Right atrium auricular region (tissue), 2 donors: ENCODE data around the gene RREB1. TPM values are rescaled to one million over a fixed set of nuclear protein-coding genes. Genes with fewer than 3 reads are reported as not detected.

Experiments
- DNase-seq: peaks from one replicate; pipeline ENCODE4 v3.0.0-alpha.2; 2019; ENCODE audit warnings: low spot score
- H3K27ac ChIP-seq, 2 donors: fragments of 200-600 bp; sonication (generic); 1 replicate in 1 of 2; 2 replicates in 1 of 2; pipeline ENCODE4 v1.5.1; 2016 to 2019
- H3K27me3 ChIP-seq, 2 donors: fragments of 200-600 bp; sonication (generic); one replicate each; pipeline versions ENCODE4 v1.5.1 to v1.6.0; 2017 to 2019
- H3K36me3 ChIP-seq: fragments of 200-600 bp; sonication (generic); one replicate; pipeline ENCODE4 v1.5.1; 2016
- H3K4me1 ChIP-seq, 2 donors: fragments of 200-600 bp; sonication (generic); one replicate each; pipeline versions ENCODE4 v1.5.1 to v1.6.0; 2017 to 2019
- H3K4me3 ChIP-seq, 2 donors: fragments of 200-600 bp; sonication (generic); 1 replicate in 1 of 2; 2 replicates in 1 of 2; pipeline ENCODE4 v1.5.1; 2017 to 2019; ENCODE audit warnings: mild to moderate bottlenecking in 1 of 2, moderate library complexity in 1 of 2
- H3K9me3 ChIP-seq, 2 donors: fragments of 200-600 bp; sonication (generic); one replicate each; pipeline ENCODE4 v1.5.1; 2019
- CTCF ChIP-seq, 2 donors: fragments of 200-600 bp; sonication (generic); IDR thresholded peaks; one replicate each; pipeline ENCODE4 v1.5.1; 2019; ENCODE audit warnings: antibody characterized with exemption in 2 of 2
- total RNA-seq, 2 donors: library from RNA; depleted of rRNA; stranded (reverse); fragments of >200 nt; gene quantifications; one replicate each; pipeline ENCODE4 v1.1.0, GENCODE V29; 2016

Gene RREB1, protein sequence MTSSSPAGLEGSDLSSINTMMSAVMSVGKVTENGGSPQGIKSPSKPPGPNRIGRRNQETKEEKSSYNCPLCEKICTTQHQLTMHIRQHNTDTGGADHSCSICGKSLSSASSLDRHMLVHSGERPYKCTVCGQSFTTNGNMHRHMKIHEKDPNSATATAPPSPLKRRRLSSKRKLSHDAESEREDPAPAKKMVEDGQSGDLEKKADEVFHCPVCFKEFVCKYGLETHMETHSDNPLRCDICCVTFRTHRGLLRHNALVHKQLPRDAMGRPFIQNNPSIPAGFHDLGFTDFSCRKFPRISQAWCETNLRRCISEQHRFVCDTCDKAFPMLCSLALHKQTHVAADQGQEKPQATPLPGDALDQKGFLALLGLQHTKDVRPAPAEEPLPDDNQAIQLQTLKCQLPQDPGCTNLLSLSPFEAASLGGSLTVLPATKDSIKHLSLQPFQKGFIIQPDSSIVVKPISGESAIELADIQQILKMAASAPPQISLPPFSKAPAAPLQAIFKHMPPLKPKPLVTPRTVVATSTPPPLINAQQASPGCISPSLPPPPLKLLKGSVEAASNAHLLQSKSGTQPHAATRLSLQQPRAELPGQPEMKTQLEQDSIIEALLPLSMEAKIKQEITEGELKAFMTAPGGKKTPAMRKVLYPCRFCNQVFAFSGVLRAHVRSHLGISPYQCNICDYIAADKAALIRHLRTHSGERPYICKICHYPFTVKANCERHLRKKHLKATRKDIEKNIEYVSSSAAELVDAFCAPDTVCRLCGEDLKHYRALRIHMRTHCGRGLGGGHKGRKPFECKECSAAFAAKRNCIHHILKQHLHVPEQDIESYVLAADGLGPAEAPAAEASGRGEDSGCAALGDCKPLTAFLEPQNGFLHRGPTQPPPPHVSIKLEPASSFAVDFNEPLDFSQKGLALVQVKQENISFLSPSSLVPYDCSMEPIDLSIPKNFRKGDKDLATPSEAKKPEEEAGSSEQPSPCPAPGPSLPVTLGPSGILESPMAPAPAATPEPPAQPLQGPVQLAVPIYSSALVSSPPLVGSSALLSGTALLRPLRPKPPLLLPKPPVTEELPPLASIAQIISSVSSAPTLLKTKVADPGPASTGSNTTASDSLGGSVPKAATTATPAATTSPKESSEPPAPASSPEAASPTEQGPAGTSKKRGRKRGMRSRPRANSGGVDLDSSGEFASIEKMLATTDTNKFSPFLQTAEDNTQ (N-terminal part only)
- total RNA-seq: 10 to 100 TPM; 25.5 to 30.3 TPM

- TF ChIP-seq CTCF (IDR thresholded peaks at IDR 0.05): no peak
- Histone ChIP-seq H3K4me3 (peak within 1 kb of the TSS; percentile 90 to 98), H3K27ac (peak within 1 kb of the TSS; percentile 97 to 98), H3K9me3 (no peaks in the 10 kb centered on the region), H3K27me3 (no peaks in the 10 kb centered on the region), H3K4me1 (peaks cover 0 to 41% of the 10 kb centered on the region in 2 donors), H3K36me3 (no peaks in the 10 kb centered on the region)
- peak; percentile 81 for DNase-seq
These were observed at the start of gene RREB1 for GRCh38 chr6:7107578-7108195. Gene RREB1 (plus strand): TSS chr6:7107961. CDS start chr6:7181912, 73,951 bp downstream.

DNA sequence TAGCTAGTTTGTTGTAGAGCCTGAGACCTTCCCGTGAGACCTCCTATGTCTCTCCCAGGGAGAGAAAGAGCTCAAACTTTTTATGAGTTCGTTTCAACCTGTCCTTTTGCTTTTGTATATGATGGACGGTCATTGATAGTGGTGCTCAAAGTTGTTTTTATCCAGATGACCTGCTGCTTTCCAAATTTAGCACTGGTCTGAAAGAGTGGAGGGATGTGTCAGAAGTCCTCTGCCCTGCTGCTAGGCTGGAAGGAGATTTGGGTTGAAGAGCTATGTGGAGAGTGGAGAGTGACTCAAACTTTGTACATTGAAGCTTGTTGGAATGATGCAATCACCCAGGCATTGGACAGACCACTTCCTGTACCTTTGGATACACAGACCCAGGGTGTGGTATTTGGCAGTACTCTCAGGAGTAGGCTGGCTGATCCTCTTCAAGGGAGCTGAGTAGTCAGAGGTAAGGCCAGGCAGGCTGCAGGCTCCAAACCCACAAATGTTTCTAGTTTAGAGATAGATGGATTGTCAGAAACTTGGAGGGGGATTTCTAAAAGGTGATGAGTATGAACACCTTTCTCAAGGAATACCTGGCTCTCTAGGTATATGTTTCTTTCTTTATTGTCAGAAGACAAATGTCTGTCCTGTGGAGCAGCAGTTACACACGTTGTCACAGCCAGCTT, 49.4 kb upstream of the RREB1 start:
- Histone ChIP-seq H3K4me1 (peaks cover 0 to 4% of the 10 kb centered on the region in 2 donors), H3K27ac (peak overlapping the region in 1 of 2 donors; percentile 62), H3K27me3 (no peaks in the 10 kb centered on the region), H3K9me3 (no peaks in the 10 kb centered on the region), H3K36me3 (no peaks in the 10 kb centered on the region), H3K4me3 (no peak overlapping the region)
- TF ChIP-seq CTCF (IDR thresholded peaks at IDR 0.05): no peak
- DNase-seq: no peak

DNA sequence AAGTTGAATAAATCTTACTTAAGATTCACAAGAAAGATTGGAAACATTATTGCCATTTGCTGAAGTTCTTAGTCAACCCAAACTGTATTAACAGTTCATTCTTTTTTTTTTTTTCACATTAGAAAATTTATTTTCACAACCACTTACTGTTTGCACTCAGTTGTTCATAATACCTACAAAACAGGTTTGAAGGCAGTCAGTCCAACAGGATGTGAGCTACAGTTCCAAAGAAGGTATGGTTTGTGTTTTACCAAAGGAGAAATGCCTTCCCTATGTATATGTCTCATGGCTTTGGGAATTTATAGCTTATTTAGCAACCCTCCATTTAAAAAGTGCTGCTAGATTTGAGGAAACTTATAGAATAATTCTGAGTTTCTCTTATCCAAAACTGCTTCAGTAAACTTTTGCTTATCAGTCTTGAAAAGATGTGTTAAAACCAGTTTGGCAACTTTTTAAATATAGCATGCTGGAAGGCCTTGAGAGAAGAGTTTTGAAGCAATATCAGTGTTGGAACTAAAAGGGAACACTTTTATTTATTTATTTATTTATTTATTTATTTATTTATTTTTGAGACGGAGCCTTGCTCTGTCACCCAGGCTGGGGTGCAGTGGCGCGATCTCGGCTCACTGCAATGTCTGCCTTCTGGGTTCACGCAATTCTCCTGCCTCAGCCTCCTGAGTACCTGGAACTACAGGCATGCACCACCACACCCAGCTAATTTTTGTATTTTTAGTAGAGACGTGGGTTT, 46.8 kb upstream of the RREB1 start:
- Histone ChIP-seq H3K27ac (no peak overlapping the region), H3K4me3 (no peak overlapping the region), H3K36me3 (no peaks in the 10 kb centered on the region), H3K27me3 (no peaks in the 10 kb centered on the region), H3K9me3 (no peaks in the 10 kb centered on the region), H3K4me1 (peaks cover 0 to 4% of the 10 kb centered on the region in 2 donors)
- TF ChIP-seq CTCF (IDR thresholded peaks at IDR 0.05): no peak
- no peak for DNase-seq

- no peak for TF ChIP-seq CTCF (IDR thresholded peaks at IDR 0.05)
These were observed 45.2 kb upstream of the RREB1 start for GRCh38 chr6:7062451-7063162.

More at GRCh38 chr6:7062451-7063162, 45.2 kb upstream of the RREB1 start:
- Histone ChIP-seq H3K4me1 (peaks cover 0 to 4% of the 10 kb centered on the region in 2 donors), H3K9me3 (no peaks in the 10 kb centered on the region), H3K27me3 (no peaks in the 10 kb centered on the region), H3K4me3 (no peak overlapping the region), H3K36me3 (no peaks in the 10 kb centered on the region), H3K27ac (no peak overlapping the region)
- no peak for DNase-seq
